UCSD-AML1 (cell line): Measurements from ENCODE around the gene RBM26.

ENCODE experiments used
- DNase-seq: peaks from one replicate; lab custom pipeline; 2025; ENCODE audit not compliant: unreplicated experiment; lab: John Stamatoyannopoulos, UW

Gene RBM26

DNA sequence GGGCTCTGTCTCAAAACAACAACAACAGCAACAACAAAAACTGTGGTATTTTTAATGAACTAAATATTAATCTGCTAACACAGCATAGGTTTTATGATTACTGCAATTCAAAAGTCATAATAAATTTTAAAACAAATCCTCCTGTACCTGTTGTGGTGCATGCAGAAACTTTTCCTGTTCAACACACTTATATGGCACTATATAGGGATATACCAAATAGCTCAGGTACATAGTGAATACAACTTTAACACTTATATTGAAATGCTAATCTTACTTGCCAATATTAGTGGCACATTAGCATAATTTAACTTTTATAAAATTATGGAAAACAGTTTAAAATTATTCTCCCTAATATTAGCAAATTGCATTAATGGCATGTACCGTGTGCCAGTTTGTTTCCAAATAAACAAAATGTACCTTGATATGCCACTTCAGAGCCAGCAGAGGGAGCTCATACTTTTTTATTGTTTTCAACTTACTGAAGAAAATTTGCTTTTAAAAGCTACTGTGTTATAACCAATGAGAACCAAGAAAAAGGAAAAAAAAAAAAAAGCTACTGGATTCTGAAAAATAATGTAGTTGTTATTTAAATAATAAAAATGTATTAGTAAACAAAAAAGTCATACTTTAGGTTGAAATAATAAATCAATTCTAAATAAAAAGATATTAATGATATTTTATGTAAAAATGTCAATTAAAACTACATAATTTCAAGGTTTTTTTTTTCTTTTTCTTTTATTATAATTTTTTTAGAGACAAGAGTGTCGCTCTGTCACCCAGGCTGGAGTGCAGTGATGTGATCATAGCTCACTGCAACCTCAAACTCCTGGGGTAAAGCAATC lies 18.0 kb upstream of the RBM26 start:
- DNase-seq: no peak

DNA sequence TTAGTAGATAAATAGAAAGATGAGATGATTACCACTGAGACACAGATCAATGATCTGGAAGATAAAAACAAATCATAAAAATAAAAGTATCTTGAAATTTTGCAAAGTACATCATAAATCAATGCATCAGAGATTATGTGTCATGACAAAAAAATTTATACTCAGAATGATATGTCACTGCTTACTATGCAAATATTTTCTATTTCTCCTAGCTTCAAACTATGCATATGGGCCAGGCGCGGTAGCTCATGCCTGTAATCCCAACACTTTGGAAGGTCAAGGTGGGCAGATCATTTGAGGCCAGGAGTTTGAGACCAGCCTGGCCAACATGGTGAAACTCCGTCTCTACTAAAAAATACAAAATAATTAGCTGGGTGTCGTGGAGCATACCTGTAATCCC lies 17.3 kb upstream of the RBM26 start:
- DNase-seq: no peak

DNA sequence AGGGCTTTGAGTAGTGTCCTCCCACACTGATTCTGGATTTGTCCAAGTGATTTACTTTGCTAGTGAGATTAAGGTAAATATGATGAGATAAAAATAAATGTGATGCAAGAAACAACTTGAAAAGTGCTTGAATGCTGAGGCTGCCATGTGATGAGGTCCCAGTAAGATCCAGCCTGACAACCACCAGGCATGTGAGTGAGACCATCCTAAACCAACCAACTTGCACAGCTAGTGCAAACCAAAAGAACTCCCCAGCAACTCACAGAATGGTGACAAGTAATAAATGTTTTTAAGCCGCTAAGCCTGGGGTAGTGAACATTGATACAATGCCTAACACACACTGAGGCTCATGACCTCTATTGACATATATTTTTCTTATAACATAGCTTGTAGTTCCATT lies 13.3 kb upstream of the RBM26 start:
- DNase-seq: no peak

DNA sequence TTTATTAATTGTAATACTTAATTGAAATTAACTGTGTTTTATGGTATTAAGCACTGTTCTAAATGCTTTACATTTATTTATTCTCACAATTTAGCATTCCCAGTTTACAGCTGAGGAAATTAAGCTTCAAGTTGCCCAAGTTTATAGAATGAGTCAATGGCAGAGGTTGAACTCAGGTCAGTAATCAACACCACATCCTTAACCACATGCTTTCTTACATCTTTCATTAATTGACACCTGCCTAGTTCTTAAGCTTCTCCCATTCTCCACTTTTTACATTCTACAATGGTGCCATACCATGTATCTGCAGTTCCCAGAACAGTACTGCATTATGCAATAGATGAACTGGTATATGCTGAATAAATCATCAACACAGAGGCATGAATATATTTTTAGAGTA lies 11.7 kb upstream of the RBM26 start:
- DNase-seq: no peak

DNA sequence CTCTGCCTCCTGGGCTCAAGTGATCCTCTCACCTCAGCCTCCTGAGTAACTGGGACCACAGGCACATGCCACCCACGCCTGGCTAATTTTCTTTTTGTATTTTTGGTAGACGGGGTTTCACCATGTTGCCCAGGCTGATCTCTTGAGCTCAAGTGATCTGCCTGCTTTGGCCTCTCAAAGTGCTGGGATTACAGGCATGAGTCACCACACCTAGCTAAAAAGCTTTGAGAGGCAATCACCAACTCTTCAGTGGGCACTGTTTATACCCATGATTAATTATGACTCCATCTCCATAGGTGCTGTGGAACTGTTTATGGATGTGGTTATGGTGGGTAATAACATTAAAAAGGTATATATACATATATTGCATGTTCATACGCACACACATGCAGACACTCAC lies 7.5 kb upstream of the RBM26 start:
- DNase-seq: no peak

DNA sequence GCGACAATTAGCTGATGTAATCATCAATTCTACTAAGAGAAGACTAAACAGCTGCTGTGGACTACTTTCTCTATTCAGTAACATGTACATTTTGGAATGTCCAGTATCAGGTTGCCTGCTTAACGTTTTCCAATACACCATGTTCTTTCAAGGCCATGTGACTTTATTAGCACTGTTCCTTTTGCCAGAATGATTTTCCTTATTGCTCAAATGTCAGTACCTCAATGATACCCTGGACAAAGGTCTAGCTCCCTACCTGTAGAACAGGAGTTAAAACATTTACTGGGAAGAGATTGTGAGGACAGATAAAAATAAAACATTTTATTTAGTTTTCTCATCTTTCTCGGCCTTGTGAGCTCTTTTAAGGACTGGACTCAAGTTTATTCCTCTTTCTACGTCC lies 3.8 kb upstream of the RBM26 start:
- DNase-seq: no peak

DNA sequence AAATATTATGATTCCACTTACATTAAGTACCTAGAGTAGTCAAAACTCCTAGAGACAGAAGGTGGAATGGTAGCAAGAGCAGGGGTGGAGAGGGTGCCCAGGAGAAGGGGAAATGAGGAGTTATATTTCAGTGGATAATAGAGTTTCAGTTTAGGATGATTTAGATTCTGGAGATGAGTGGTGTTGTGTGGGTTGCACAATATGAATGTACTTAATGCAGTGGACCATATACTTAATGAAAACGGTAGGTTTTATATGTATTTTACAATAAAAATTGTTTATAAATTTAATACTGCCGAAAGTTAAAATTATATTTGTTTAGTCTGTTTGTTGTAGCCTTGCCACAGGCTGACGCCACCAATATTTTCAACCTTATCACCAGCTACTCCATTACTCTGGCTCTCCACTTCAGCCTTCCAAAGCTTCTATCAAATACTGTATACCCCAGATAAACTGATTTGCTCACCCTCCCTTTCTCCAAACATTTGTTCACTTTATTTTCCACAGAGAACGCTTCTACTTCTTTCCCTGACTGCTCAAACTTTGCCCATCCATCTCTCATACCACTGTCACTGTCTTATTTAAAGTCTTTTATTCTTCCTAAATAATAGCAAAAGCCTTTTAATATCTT lies 1.4 kb upstream of the RBM26 start:
- no peak for DNase-seq

DNA sequence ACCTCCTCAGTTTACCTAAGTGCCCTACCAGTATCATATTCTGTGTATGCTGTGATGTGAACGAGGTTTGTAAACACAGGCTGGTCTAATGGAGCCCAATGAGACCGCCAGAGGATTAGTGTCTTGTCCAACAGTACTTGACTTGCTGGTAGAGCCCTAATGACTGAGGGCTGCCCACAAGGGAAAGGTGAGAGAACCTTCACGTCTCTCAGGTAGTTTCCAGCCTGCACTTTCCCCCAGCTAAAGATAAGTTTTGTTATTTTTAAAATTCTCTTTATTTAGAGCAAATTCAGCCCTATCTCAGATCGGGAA lies 498 bp upstream of the RBM26 start:
- no peak for DNase-seq

DNA sequence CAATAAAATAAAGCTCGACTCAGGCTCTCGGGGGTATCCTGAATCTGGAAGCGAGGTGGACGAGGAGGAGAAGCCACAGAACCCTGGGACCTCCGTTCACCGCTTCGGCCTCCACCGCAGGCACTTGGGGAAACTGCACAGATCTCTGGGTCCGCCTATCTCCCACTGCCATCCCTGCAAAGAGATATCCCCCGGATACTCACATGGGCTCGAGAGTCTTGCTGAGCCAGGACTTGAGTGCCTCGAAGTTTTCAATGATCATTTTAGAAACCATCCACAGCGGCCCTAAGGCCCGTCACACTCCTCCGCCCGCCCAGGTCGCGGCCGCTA lies 589 bp downstream of the RBM26 start:
- no peak for DNase-seq

DNA sequence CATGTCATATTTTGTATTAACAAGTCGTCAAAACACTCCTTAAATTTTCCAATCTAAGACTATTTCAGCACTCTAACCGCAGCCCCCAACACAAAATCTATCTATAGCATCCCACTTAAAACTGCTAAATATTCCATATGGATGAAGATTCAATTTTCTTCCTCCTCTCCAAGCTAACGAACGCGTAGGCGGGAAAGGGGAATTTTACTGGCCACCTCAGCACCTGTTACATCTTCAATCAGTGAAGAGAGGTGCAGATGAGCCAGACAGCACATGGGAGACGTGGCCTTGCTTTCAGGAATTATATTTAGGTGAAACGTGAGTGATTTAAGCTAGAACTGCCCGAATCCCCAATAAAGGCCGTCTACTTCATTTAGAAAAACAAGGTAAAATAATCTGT lies 1.1 kb downstream of the RBM26 start:
- no peak for DNase-seq

DNA sequence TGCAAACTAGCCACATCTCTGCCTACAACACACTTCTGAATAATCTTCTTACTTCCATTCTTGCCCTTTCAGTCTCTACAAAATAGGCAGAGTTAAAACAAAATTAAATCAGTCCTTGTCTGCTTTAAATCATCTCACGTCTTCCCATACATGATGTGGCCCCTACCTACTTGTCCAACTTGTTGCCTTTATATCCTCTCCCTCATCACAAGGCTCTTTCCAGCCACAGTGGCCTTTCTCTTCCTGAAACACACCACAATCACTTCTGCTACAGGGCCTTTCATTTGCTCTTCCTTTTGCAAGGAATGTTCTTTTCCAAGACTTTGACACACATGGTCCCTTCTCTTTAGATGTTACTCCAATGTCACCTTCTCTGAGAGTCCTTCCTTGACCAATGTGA lies 1.7 kb downstream of the RBM26 start:
- DNase-seq: no peak

DNA sequence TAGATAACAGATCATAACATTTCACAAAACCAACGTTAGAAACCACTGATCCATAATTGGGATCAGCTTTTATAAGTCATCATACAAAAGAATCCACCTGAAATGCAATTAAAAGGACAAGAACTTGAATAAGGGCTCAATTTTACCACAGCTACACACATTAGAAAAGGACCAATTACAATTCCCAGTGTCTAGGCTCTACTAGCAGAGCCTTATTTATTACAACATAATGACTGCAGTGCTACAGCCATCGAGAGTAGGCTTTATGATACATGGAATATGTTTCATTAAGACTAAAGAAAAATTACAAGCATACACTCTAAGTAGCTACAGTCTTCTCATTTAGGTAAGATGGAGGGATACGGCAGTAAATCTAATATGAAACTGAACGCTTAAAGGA lies 2.9 kb downstream of the RBM26 start:
- no peak for DNase-seq

DNA sequence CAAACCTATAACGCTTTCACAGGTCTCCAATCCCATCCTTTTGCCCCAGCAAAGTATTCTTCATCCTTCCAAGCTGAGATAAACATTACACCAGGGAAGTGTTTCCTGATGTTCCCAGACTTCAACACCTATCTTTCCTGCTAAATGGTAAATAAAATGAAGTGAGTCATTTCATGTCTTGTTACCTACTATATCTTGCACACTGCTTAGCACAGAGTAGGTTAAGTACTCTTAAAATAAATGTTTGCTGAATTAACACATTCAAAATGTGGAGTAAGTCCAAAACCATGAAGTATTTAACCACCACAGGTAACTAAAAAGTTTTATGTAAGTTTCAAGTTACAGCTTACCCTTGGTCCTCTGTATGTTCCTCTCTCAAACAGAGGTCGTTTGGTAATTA lies 3.4 kb downstream of the RBM26 start:
- no peak for DNase-seq

DNA sequence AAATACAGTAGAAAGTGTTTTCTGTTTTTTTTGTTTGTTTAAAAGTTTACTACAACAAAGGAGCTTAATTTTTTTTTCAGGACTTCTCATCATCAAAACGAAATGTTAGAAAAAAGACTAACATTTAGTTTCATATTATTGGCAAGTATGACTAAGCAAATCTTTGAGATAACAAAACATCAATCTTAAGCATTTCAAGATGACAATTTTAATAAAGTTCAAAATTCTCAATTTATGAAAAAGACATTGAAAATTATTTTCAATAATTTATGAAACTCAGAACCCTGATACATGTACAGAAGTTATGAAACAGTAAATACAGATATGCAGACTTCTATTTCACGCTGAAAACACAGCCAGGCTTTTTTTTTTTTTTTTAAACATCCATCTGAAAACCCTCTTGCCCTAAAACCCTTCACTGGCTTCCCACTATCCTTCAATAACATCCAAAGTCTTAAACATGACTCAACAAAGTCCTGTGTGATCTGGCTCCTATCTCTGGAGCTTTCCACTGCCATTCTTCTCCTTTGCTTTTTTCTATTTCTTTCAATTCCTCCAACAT lies 3.9 kb downstream of the RBM26 start:
- DNase-seq: no peak

DNA sequence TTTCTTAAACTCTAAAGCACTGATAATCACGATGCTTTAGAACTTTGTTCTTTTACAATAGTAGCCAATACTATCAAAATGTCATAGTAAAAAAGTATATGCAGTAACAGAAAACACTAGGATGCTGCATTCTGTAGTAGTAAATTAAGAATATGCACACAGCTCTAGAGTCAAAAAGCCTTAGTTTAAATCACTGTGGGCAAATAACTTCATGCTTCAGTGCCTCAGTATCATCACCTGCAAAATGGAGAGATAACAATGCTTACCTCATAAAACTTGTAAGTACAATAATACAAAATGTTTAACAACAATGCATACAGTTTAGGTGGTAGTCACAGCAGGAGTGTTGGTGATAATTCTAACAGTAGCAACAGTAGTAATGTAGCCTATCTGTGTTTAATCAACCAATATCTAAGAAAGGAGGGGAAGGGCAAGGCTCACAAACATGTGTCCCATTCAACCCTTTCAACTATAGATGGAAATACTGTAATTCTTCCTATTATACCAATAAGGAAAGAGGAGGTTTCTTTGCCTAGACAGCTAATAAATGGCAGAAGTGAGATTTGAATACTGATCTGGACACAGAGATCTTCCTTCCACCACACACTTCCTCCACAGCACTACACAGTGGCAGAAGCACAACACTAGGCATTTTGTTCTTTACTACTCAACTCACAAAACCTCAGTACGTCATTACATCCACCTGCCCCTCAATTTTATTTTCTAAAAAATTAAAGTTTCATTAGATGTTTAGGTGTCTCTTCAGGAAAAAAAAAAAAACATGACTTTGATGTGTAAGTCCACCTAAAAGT lies 4.6 kb downstream of the RBM26 start:
- no peak for DNase-seq

DNA sequence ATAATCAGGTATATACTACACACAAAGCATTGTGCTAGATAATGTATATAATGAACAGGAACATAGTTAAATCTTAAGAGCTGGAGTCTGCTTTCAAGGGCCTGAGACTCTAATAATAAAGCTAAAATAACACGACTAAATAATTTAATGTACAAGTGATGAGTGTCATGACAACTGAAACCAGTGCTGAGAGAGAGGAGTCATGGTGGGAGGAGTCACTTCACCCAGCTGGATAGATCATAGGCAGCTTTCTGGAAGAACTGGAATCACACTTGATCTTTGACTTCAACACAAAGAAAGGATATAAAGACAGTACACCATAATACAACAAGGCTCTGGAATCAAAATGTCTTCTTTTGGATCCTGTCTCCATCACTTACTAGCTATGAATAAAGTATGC lies 7.1 kb downstream of the RBM26 start:
- no peak for DNase-seq

DNA sequence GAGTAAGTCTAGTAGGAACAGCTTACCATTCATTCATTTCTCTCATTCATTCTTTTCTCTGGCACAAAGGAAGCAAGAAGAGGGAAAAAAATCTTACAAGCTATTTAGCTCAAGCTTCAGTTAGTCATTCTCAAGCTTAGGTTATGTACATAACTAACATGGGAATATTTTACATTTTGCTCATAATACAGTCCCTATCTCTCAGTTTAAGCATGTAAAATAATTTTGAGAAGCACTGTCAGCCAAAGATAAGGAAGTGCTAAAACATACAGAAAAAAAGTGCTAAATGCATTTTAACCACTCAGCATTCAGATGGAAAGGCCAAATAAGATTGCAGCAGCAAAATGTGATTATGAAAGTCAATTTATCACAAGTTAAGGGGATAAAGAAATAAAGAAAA lies 7.9 kb downstream of the RBM26 start:
- no peak for DNase-seq

DNA sequence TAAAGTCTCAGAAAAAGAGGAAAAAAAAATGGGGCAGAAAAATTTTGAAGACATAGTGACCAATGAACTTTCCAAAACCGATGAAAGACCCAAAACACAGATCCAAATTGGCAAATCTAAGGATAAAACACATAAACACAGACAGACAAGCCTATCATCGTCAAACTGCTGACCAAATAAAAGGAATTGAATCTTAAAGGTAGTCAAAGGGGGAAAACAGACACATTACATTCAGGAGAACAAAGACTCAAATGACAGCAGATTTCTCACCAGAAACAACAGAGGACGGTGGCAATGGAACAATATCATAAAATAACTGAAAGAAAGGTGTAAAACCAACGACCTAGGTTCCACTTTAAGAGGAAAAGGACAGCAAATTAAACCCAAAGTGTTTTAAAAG lies 10.2 kb downstream of the RBM26 start:
- DNase-seq: no peak

DNA sequence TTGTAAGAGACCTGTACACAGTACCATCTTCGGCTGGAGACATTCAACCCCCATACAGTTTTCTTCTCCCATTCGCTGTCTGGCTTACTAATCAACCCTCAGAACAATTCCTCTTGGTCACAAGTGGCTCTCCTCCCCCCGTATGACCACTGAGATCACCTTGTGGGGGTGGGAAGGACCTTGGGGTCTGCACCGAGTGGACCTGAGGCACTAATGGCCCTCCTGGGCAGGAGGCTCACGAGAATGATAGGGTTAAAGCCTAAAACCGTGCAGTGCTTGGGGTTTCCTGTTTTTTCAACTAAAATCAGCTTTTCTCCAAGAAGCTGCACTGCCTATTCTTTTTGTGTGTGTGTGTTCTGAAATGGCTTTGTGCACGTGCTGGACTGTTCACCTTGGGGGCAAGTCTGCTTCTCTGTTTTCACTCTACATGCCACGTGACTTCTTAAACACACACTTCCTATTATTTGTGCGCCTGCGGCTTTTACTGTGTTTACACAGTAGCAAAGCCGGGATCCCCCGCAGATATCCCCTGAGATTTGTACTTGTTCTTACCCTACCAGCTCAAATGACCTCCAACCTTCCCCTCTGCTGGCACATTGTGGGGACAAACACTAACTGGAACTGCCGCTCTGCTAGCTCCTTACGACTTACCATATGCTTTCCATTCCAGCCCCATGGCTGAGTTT lies 12.3 kb downstream of the RBM26 start:
- peak; percentile 18 for DNase-seq

DNA sequence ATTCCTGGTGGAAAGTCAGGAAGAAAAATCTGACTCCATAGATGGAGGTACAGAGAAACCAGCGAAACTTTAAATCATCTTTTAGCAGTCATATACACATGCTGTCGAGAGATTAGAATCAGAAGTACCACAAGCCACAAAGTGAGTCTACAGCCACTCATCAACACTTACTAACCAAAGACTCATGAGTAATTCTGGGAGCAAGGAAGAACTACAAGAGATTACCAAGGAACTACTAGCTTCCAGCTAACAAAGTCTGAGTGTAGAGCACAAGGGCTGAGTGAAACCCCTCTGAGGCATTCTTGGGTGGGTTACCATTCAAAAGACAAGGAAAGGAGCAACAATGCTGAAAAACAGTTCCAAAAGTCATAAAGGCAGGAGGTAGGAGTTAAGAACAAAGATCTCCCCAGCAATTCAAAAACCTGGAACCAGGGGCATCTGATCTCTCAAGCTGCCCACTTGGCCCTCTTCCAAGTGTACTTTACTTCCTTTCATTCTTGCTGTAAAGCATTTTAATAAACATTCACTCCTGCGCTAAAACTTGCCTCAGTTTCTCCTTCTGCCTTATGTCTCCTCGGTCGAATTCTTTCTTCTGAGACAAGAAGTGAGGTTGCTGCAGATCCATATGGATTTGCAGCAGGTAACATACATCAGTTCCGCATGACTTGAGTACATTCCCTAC lies 13.0 kb downstream of the RBM26 start:
- DNase-seq: no peak

DNA sequence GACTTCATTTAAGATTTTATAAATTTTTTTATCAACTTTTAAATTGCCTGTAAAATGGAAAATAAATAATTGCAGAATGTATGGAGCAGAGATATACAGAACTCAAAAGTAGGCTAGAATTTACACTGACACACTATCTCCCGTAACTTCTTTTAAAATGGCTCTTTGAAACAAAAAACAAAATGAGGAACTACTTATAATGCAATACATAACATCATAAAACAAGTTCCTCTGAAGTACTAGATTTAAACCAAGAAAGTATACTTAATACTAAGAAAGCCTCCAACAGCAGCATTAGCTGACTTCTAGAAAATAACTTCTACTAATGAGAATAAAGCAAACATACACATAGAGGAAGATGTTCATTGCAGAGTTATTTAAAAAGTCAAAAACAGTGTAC lies 17.0 kb downstream of the RBM26 start:
- DNase-seq: no peak
